ENCODE data around the gene DCUN1D3.

Gene DCUN1D3

DNA sequence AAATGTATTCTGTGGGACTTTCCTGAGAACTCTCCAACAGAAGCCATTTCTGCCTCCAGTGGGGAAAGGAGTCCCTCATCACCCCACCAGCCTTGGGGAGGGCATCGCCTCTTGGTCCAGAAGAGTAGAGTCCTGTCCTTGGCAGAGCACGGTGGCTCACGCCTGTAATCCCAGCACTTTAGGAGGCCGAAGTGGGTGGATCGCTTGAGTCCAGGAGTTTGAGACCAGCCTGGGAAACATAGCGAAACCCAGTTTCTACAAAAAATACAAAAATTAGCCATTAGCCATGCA, 41.4 kb upstream of the DCUN1D3 start:
- DNase-seq (ENCODE audit: low read depth): no peak
- TF ChIP-seq, protein P1, sequence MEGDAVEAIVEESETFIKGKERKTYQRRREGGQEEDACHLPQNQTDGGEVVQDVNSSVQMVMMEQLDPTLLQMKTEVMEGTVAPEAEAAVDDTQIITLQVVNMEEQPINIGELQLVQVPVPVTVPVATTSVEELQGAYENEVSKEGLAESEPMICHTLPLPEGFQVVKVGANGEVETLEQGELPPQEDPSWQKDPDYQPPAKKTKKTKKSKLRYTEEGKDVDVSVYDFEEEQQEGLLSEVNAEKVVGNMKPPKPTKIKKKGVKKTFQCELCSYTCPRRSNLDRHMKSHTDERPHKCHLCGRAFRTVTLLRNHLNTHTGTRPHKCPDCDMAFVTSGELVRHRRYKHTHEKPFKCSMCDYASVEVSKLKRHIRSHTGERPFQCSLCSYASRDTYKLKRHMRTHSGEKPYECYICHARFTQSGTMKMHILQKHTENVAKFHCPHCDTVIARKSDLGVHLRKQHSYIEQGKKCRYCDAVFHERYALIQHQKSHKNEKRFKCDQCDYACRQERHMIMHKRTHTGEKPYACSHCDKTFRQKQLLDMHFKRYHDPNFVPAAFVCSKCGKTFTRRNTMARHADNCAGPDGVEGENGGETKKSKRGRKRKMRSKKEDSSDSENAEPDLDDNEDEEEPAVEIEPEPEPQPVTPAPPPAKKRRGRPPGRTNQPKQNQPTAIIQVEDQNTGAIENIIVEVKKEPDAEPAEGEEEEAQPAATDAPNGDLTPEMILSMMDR (IDR thresholded peaks at IDR 0.05; ENCODE audit: control insufficient read depth, extremely low read depth, insufficient read depth): no peak
- H3K4me3 ChIP-seq (ENCODE audit: low read depth, low read length): no peak overlapping the region

DNA sequence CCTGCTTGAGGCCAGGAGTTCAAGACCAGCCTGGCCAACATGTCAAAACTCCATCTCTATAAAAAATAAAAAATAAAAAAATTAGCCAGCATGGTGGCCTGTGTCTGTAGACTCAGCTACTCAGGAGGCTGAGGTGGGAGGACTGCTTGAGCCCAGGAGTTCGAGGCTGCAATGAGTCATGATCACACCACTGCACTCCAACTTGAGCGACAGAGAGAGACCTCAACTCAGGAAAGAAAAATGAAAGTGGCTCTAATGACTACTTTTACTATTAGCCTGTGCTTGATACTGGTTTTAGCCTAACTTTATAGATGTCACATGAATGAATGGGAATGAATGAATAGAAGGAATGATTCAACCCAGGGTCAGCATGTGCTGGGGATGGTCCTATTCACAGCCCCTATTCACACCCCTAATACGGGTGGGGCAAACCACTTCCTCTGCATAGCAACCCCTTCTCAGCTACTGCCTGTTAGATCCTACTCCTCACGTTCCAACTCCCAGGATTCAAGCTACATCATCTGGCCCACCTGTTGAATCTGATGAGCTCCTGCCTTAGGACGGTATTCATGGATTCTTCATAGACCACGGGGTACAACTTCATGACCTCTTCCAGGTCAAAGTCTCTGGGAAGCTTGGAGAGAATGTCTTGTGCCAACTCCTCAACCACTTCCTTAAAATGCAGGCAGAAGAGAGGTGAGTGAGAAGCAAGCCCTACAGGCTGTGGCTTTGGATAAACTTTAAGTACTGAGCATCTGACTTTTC, 40.9 kb upstream of the DCUN1D3 start:
- H3K4me3 ChIP-seq (ENCODE audit: low read depth, low read length): no peak overlapping the region
- no peak for DNase-seq (ENCODE audit: low read depth)
- TF ChIP-seq, protein P1 (IDR thresholded peaks at IDR 0.05; ENCODE audit: control insufficient read depth, extremely low read depth, insufficient read depth): no peak

DNA sequence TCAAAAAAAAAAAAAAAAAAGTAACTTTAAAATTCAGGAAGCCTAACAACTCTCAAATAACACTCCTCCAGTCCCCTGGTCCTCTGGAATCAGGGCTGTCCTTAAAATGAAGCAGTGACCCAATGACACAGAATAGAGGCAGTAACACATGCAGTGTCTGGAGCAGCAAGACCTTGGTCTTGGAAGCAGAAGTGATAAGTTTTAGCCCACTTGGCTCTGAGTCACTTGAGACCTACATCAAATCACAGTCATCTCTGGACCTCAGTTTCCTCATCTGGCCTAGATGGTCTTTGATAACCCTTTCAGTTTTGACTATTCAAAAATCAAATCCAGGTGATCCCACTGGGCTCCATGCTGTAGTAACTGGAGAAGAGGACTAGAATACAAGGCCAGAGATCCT, 39.5 kb upstream of the DCUN1D3 start:
- DNase-seq (ENCODE audit: low read depth): no peak
- no peak overlapping the region for H3K4me3 ChIP-seq (ENCODE audit: low read depth, low read length)
- TF ChIP-seq, protein P1 (IDR thresholded peaks at IDR 0.05; ENCODE audit: control insufficient read depth, extremely low read depth, insufficient read depth): no peak

- DNase-seq (ENCODE audit: low read depth): no peak
- H3K4me3 ChIP-seq (ENCODE audit: low read depth, low read length): no peak overlapping the region
- TF ChIP-seq, protein P1 (IDR thresholded peaks at IDR 0.05; ENCODE audit: control insufficient read depth, extremely low read depth, insufficient read depth): no peak
Observed at GRCh38 chr16:20938426-20938825, 38.3 kb upstream of the DCUN1D3 start.

DNA sequence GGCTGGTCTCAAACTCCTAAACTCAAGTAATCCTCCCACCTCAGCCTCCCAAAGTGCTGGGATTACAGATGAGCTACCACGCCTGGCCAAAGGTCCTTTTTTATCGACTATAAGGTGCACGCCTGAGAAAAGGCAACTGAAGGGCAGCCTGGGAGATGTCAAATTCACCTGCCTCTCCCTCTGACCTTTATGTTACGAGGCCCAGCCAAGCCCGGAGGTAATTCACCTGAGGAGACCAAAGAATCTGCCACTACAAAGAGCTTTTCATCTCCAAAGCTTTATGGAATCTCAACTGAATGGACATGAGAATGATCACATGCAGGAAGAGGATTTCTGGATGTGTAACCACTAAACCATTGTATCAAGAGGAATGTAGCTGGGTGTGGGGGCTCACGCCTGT, 37.6 kb upstream of the DCUN1D3 start:
- TF ChIP-seq, protein P1 (IDR thresholded peaks at IDR 0.05; ENCODE audit: control insufficient read depth, extremely low read depth, insufficient read depth): no peak
- DNase-seq (ENCODE audit: low read depth): no peak
- no peak overlapping the region for H3K4me3 ChIP-seq (ENCODE audit: low read depth, low read length)

GRCh38 chr16:20933589-20933988, 33.4 kb upstream of the DCUN1D3 start:
- TF ChIP-seq, protein P1 (IDR thresholded peaks at IDR 0.05; ENCODE audit: control insufficient read depth, extremely low read depth, insufficient read depth): no peak
- no peak for DNase-seq (ENCODE audit: low read depth)
- no peak overlapping the region for H3K4me3 ChIP-seq (ENCODE audit: low read depth, low read length)

- no peak overlapping the region for H3K4me3 ChIP-seq (ENCODE audit: low read depth, low read length)
- TF ChIP-seq, protein P1 (IDR thresholded peaks at IDR 0.05; ENCODE audit: control insufficient read depth, extremely low read depth, insufficient read depth): no peak
- DNase-seq (ENCODE audit: low read depth): no peak
Observed at GRCh38 chr16:20931066-20931600, 31.0 kb upstream of the DCUN1D3 start.
